NCI-H128 (cell line): ENCODE data around the gene TDP1.

Experiments used
- DNase-seq: peaks from one replicate; lab custom pipeline; 2025; ENCODE audit not compliant: unreplicated experiment; lab: John Stamatoyannopoulos, UW

The TDP1 gene

DNA sequence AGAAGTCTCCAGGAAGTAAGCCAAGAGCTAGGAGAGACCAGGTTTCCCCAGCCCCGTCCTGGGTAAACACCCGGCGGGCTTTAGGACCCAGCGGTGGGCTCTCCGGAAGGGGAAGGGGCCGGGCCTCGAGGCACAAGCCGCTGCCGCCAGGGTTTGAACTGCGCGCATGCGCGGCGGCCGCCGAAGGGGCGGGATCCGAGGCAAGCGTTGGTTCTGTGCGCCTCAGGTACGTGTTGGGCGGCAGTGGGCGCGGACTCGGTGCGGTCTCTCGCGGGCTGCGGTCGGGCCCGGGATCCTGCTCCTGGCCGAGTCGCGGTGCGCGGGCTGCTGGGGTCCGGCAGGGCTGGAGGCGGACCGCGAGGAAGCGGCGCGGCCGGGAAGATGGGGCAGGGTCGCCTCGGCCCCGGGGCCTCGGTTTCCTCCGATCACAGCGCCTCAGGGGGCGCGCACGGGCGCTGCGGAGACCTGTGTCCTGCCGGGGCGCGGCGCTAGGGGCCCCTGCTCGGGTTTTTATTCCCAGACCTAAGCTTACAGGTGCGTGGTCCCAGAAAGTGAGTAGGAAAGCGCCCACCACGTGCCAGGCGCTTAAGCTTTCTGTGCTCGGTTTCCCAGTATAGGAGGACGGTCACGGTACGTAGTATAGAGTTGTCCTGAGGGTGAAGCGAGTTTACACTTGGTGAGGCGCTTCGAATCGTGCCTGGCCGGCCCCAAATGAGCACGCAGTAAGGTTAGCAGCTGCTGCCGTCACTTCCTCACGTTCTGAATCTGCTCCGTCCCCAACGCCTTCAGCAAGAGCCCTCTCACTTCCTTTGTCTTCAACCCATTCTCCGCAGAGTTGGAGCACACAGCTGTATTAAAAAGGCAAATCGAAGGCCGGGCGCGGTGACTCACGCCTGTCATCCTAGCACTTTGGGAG is at the start of gene TDP1:
Gene TDP1 (plus strand): TSS at position 183 of the 916 bp plus-strand sequence. CDS start 7,188 bp downstream, outside the sequence.
- peak; percentile 93 for DNase-seq

GRCh38 chr14:89906000-89906399 is 49.7 kb upstream of the TDP1 start:
- no peak for DNase-seq

- DNase-seq = no peak
Observed at GRCh38 chr14:89907655-89908054, 48.1 kb upstream of the TDP1 start.

DNA sequence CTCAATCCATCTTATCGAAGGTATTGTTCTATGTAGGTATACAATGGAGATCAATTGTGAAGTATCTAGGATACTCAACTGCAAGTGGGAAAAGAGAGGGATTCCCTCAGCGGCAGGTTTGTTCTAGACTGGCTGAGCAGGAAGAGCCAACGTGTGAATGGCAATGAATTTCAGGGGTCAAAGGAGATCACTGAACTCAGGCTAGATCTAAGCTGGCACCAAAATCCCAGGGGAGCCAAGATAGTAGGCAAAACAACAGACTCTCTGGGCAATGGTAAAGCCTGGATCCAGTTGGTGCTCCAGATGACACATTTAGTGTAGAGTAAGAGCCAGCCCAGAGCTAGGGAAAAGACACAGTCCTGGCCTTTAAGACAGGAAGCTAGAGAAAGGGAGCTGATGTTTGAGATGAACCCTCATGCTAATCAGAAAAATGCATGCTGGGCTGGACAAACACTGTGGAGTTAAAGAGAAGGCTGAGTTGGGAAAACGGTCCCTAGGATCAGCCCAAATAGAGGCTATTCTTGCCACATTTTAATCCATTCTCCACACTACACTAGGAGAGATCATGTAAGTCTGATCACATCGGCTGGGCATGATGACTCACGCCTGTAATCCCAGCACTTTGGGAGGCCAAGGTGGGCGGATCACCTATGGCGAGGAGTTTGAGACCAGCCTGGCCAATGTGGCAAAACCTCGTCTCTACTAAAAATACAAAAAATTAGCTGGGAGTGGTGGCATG is 46.8 kb upstream of the TDP1 start:
- DNase-seq = no peak

- no peak for DNase-seq
Observed at GRCh38 chr14:89909586-89909985, 46.1 kb upstream of the TDP1 start.

GRCh38 chr14:89910691-89911009 is 45.1 kb upstream of the TDP1 start:
- no peak for DNase-seq

GRCh38 chr14:89911010-89911919 is 44.5 kb upstream of the TDP1 start:
- no peak for DNase-seq

DNA sequence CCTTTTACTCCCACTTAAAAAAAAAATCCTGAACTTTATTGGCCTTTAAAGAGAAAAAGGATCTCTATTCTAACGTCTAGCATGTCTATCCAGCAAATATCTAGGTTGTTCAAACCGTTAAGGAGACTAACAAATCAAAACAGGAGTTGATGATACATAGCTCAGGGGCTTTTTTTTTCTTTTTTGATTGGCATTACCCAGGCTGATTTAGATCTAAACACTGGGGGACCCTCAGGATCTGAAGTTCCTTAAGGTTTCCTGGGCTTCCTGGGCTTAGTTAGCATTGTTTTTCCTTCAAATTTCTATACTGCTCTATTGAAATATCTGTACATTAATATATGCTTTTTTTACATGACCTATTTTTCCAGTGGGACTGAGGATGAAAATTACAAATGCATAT is 43.5 kb upstream of the TDP1 start:
- no peak for DNase-seq

DNA sequence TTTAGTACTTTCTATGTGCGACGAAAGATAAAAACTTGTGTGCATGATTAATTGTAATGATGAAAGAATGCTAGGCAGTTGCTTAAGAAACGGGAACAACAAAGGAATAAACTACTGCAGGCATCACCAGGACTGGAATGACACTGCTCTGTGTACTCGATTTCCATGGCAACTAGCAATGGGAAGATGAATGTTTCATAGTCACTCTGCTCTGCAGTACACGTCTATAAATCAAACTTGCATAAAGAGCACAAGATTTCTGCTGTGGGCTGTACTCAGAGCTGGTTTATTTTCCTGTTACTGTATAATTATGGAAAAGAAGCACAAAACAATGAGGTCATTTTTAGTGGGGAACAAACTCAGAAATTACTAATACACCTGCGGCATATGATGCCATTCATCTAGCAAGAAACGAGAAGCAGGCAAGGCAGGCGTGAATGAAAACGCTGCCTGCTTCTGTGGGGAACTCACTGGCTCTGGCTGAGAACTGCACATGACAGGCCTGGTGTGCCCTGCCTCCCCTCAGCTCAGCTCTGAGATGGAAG is 43.0 kb upstream of the TDP1 start:
- DNase-seq = no peak

- DNase-seq = peak; percentile 48
Observed at GRCh38 chr14:89915114-89915878, 40.4 kb upstream of the TDP1 start.

GRCh38 chr14:89918721-89919120 is 37.0 kb upstream of the TDP1 start:
- DNase-seq = no peak

DNA sequence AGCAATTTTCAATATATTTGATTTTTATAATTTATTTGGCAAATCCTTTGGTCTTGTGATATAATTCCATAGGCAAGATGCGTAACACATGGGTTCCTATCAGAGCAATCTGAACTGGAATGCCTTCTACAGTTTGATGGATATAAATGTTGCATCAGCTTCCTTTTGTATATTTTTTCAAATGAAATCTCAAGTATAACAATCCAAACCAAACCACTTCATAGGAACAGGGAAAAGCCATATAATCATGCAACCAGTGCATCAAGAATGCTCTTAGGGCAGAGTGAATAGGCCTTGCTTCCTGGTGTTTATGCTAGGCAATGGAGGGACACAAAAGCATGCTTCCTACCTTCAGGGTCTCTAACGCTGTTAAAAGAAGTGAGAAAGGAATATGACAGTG is 35.7 kb upstream of the TDP1 start:
- no peak for DNase-seq

DNA sequence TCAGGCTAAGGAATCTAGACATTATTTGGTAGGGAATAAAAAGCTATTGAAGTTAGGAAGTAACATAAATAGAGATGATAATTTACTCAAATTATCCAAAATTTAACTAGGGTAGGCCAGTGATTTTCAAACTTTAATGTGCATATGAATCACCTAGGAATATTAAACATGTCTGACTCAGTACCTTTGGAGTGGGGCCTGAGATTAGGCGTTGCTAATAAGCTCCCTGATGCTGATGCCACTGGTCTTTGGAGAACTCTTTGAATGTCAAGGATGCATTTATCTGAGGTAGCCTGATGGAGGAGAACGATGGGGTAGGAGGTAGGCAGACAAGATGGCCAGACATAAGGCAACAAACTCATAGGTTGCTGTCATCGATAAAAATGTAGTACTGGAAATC is 34.4 kb upstream of the TDP1 start:
- DNase-seq = no peak

- DNase-seq = no peak
Observed at GRCh38 chr14:89922031-89922907, 33.5 kb upstream of the TDP1 start.

GRCh38 chr14:89924268-89924667 is 31.5 kb upstream of the TDP1 start:
- no peak for DNase-seq

DNA sequence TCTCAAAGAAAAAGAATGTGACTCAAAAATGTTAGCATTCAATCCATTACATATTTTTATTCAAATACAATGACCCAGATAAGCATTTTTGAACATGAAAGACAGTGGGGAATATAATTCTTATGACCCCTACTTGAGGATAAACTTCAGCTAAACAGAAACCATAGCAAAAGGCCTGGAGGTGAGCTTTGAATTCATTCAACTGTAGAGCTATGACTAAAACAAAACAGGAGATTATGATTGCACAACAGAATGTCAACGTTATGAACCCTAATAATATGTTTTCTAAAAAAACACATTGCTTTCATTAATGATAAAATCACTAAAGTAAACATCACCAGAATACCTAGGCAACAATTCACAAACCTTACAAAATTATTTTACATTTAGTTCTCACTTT is 29.0 kb upstream of the TDP1 start:
- DNase-seq = no peak

DNA sequence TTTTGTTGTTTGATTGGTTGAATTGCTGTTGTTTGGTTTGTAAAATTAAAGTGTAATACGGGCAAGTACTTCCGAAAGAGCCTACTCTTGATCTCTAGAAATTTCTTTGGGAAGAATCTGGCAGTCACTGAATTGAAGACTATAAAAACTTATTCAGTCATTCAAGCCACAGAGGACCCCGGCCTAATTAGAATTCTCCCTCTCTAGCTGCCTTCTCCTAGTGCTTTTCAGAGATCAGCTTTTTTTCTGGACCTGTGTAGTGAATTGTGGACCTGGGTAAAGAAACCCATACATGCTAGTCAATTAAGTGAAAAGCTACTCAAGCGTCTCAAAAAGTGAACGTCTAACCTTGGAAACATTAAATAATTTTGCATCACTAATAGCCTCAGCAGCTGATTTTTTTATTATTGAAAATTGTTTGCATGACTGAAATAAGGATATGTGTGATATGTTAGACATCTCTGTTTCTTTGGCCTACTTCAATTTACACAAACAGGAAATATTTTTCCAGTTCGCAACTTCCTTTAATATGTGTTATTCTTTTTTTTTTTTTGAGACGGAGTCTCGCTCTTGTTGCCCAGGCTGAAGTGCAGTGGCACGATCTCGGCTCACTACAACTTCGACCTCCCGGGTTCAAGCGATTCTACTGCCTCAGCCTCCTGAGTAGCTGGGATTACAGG is 28.4 kb upstream of the TDP1 start:
- DNase-seq = no peak

GRCh38 chr14:89933002-89933401 is 22.7 kb upstream of the TDP1 start:
- peak; percentile 26 for DNase-seq
